Measurements from ENCODE around the gene CAMK1D.
A peak's percentile ranks its signal among the peaks of the same experiment; 100 is the strongest.
"Not testable (repeated sequence)": the region's sequence is repeated elsewhere in the genome, so short reads cannot be mapped to it uniquely, and the experiment has no call there.

CAMK1D gene

DNA sequence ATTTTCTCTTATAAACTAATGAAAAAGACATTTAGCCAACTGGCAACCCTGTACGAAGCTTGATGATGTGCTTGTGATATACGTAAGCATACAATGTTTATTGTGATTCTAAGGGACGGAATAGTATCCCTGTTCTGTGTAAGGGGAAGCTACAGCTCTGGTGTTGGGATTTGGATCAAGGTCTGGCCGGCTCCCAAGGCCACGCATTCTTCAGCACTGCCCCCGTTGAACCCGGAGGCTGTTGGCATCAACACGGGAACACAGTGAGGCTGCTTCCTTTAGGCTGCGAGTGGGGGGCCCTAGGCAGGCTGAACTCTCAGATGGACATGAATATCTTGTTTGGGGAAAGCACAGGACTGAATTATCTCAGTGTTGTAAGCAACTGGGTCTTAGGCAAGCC lies 180.6 kb downstream of the CAMK1D start:
- Mint-ChIP-seq H3K27ac (no peak overlapping the region), H3K9me3 (peaks cover 2 to 10% of the 10 kb centered on the region in 2 donors), H3K36me3 (peaks cover 11 to 20% of the 10 kb centered on the region in 2 donors), H3K4me1 (peaks cover 16 to 32% of the 10 kb centered on the region in 2 donors), H3K4me3 (no peak overlapping the region), H3K27me3 (no peaks in the 10 kb centered on the region)
- no peak for ATAC-seq (replicated peaks)
- no peak for DNase-seq

- Mint-ChIP-seq H3K4me3 (no peak overlapping the region), H3K27me3 (no peaks in the 10 kb centered on the region), H3K27ac (peak overlapping the region; percentile 22), H3K9me3 (peaks cover 0 to 8% of the 10 kb centered on the region in 2 donors), H3K4me1 (peaks cover 16 to 30% of the 10 kb centered on the region in 2 donors), H3K36me3 (peaks cover 8 to 12% of the 10 kb centered on the region in 2 donors)
- no peak for DNase-seq
- ATAC-seq (replicated peaks), result no peak
Measured at GRCh38 chr10:12531305-12532220, 182.2 kb downstream of the CAMK1D start.

DNA sequence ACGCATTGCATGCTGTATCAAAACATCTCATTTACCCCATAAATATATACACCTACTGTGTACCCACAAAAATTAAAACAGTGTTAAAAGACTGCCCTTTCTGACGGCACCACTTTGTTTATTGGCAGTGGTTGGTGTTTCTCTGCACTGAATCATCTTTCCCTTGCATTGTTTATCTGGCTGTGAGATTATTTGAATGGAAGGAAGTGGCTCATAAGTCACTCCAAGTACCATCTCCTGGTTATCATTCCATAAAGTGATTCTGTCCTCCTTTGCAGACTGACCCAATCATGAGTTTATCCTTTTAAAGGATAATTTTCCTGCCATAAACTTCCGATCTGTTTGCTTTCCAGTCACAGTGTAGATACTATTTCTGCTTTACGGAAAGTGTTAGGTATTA lies 183.8 kb downstream of the CAMK1D start:
- no peak overlapping the region for H3K4me3 Mint-ChIP-seq
- peaks cover 0 to 8% of the 10 kb centered on the region in 2 donors for H3K9me3 Mint-ChIP-seq
- H3K27me3 Mint-ChIP-seq, result no peaks in the 10 kb centered on the region
- peaks cover 19 to 34% of the 10 kb centered on the region in 2 donors for H3K4me1 Mint-ChIP-seq
- H3K27ac Mint-ChIP-seq, result no peak overlapping the region
- DNase-seq (no peak), ATAC-seq (replicated peaks) (no peak)
- H3K36me3 Mint-ChIP-seq, result peaks cover 8 to 11% of the 10 kb centered on the region in 2 donors

GRCh38 chr10:12533723-12534122 lies 184.4 kb downstream of the CAMK1D start:
- DNase-seq (no peak), ATAC-seq (replicated peaks) (no peak)
- Mint-ChIP-seq H3K4me1 (peaks cover 25 to 40% of the 10 kb centered on the region in 2 donors), H3K9me3 (peaks cover 0 to 8% of the 10 kb centered on the region in 2 donors), H3K36me3 (peaks cover 8 to 11% of the 10 kb centered on the region in 2 donors), H3K27ac (no peak overlapping the region), H3K27me3 (no peaks in the 10 kb centered on the region), H3K4me3 (no peak overlapping the region)

DNA sequence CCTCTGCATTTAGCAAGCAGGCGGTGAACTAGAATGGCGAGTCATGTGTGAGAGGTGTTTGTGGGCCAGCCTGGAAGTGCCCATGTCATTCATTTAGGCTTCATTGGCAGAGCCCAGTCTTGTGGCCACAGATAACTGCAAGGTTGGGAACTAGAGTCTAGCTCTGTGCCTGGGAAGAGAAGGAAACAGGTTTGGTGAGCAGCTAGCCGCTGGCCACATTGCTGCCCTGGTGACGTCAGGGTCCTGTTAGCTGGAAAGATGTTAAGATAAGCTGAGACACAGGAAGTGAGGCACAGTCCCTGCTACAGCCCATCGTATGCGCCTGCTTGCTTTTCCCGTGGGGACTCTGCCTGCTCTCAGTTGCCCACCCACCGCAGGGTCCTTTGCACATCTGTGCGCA lies 185.5 kb downstream of the CAMK1D start:
- ATAC-seq (replicated peaks) (peak; percentile 71 to 86), DNase-seq (no peak)
- peak overlapping the region in 1 of 2 donors; percentile 35 for H3K4me3 Mint-ChIP-seq
- H3K36me3 Mint-ChIP-seq, result peaks cover 10 to 11% of the 10 kb centered on the region in 2 donors
- H3K27ac Mint-ChIP-seq, result peak overlapping the region; percentile 79
- peaks cover 0 to 8% of the 10 kb centered on the region in 2 donors for H3K9me3 Mint-ChIP-seq
- H3K27me3 Mint-ChIP-seq, result no peaks in the 10 kb centered on the region
- peaks cover 31 to 45% of the 10 kb centered on the region in 2 donors for H3K4me1 Mint-ChIP-seq

- Mint-ChIP-seq H3K27ac (peak overlapping the region; percentile 79), H3K36me3 (peaks cover 10 to 11% of the 10 kb centered on the region in 2 donors), H3K4me3 (no peak overlapping the region), H3K9me3 (peaks cover 0 to 8% of the 10 kb centered on the region in 2 donors), H3K4me1 (peaks cover 38 to 53% of the 10 kb centered on the region in 2 donors), H3K27me3 (no peaks in the 10 kb centered on the region)
- ATAC-seq (replicated peaks), result no peak
- no peak for DNase-seq
Measured at GRCh38 chr10:12535656-12536055, 186.3 kb downstream of the CAMK1D start.

DNA sequence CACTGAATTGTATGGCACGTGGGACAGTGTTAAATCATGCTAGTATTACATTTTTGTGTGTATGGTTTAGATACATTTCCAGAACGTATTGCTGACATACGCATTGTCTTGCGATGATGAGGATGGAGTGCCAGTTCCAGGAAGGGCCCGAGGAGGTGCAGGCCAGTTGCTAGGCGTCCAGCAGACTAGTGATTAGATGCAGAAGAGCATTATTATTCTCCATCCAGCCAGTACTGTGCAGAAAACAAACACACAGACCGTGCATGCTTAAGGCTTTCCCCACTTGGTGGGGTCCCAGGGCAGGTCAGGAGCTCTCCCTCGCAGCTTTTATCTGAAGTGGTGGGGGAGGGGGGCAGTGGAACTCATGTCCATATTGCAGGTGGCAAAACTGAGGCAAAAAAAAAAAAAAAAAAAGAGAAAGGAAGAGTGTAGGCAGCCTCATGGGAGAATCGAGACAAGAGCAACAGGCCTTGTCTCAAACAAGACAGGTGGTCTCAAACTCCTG lies 189.2 kb downstream of the CAMK1D start:
- Mint-ChIP-seq H3K4me3 (no peak overlapping the region), H3K4me1 (peaks cover 38 to 66% of the 10 kb centered on the region in 2 donors), H3K9me3 (peaks cover 0 to 6% of the 10 kb centered on the region in 2 donors), H3K27me3 (no peaks in the 10 kb centered on the region), H3K27ac (no peak overlapping the region), H3K36me3 (peaks cover 4 to 9% of the 10 kb centered on the region in 2 donors)
- DNase-seq (no peak), ATAC-seq (replicated peaks) (no peak)

- Mint-ChIP-seq H3K36me3 (peaks cover 4 to 9% of the 10 kb centered on the region in 2 donors), H3K4me3 (no peak overlapping the region), H3K27ac (no peak overlapping the region), H3K9me3 (peaks cover 0 to 1% of the 10 kb centered on the region in 2 donors), H3K27me3 (no peaks in the 10 kb centered on the region), H3K4me1 (peaks cover 43 to 62% of the 10 kb centered on the region in 2 donors)
- DNase-seq (no peak), ATAC-seq (replicated peaks) (no peak)
Measured at GRCh38 chr10:12539350-12540164, 190.2 kb downstream of the CAMK1D start.

GRCh38 chr10:12540341-12540781 lies 191.0 kb downstream of the CAMK1D start:
- ATAC-seq (replicated peaks), result peak; percentile 73 to 79
- Mint-ChIP-seq H3K4me3 (no peak overlapping the region), H3K4me1 (peaks cover 40 to 61% of the 10 kb centered on the region in 2 donors), H3K36me3 (peaks cover 8 to 14% of the 10 kb centered on the region in 2 donors), H3K9me3 (peaks cover 0 to 3% of the 10 kb centered on the region in 2 donors), H3K27ac (peak overlapping the region; percentile 1), H3K27me3 (no peaks in the 10 kb centered on the region)
- DNase-seq, result no peak

DNA sequence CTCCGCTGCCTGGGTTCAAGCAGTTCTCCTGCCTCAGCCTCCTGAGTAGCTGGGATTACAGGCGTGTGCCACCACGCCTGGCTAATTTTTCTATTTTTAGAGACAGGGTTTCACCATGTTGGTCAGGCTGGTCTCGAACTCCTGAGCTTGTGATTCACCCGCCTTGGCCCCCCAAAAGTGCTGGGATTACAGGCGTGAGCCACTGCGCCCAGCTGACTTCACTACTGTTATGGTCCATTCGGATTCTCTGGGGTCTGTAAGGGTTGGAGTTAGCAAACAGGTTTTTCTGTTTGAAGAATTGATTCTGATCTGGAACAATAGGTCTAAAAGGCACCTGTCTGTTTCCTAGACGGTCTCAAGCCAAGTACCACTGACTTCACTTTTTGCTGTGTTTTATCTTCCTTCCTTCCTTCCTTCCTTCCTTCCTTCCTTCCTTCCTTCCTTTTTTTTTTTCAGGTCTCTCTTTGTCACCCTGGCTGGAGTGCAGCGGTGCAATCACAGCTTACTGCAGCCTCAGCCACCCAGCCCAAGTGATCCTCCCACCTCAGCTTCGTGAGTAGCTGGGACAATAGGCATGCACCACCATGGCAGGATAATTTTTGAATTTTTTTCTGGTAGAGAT lies 192.2 kb downstream of the CAMK1D start:
- Mint-ChIP-seq H3K4me1 (peaks cover 45 to 67% of the 10 kb centered on the region in 2 donors), H3K4me3 (peak overlapping the region in 1 of 2 donors; percentile 45), H3K27me3 (no peaks in the 10 kb centered on the region), H3K27ac (peak overlapping the region; percentile 75), H3K36me3 (peaks cover 19 to 26% of the 10 kb centered on the region in 2 donors), H3K9me3 (peaks cover 9 to 11% of the 10 kb centered on the region in 2 donors)
- no peak for ATAC-seq (replicated peaks)
- DNase-seq, result no peak

GRCh38 chr10:12542133-12542670 lies 192.9 kb downstream of the CAMK1D start:
- H3K36me3 Mint-ChIP-seq, result peaks cover 19 to 29% of the 10 kb centered on the region in 2 donors
- H3K9me3 Mint-ChIP-seq, result peaks cover 9 to 11% of the 10 kb centered on the region in 2 donors
- no peak overlapping the region for H3K27ac Mint-ChIP-seq
- ATAC-seq (replicated peaks) (no peak), DNase-seq (no peak)
- H3K4me1 Mint-ChIP-seq, result peaks cover 46 to 67% of the 10 kb centered on the region in 2 donors
- H3K4me3 Mint-ChIP-seq, result no peak overlapping the region
- no peaks in the 10 kb centered on the region for H3K27me3 Mint-ChIP-seq

- no peak overlapping the region for H3K27ac Mint-ChIP-seq
- ATAC-seq (replicated peaks) (no peak), DNase-seq (no peak)
- peaks cover 9 to 11% of the 10 kb centered on the region in 2 donors for H3K9me3 Mint-ChIP-seq
- H3K4me1 Mint-ChIP-seq, result peaks cover 47 to 68% of the 10 kb centered on the region in 2 donors
- H3K27me3 Mint-ChIP-seq, result no peaks in the 10 kb centered on the region
- H3K36me3 Mint-ChIP-seq, result peaks cover 19 to 33% of the 10 kb centered on the region in 2 donors
- H3K4me3 Mint-ChIP-seq, result no peak overlapping the region
Measured at GRCh38 chr10:12543589-12543988, 194.2 kb downstream of the CAMK1D start.

- Mint-ChIP-seq H3K9me3 (peaks cover 9 to 11% of the 10 kb centered on the region in 2 donors), H3K27ac (peak overlapping the region; percentile 31), H3K36me3 (peaks cover 16 to 33% of the 10 kb centered on the region in 2 donors), H3K4me1 (peaks cover 43 to 53% of the 10 kb centered on the region in 2 donors)
- DNase-seq, H3K27me3 Mint-ChIP-seq, H3K4me3 Mint-ChIP-seq: not testable (repeated sequence)
- peak; percentile 67 to 77 for ATAC-seq (replicated peaks)
Measured at GRCh38 chr10:12546160-12546802, 196.9 kb downstream of the CAMK1D start.
